ENCODE measurements around the gene TTC24. TPM values are rescaled to one million over a fixed set of nuclear protein-coding genes. Genes with fewer than 3 reads are reported as not detected.

TTC24 gene
- total and polyA plus RNA-seq, 2 experiments from 2014 or later: not detected

- TF ChIP-seq ZNF462 (CRISPR knock-in tag; IDR thresholded peaks at IDR 0.05): no peak
- no peak for TF ChIP-seq NANOG (IDR thresholded peaks at IDR 0.05; ENCODE audit: borderline replicate concordance)
- TF ChIP-seq ETS1 (IDR thresholded peaks at IDR 0.05): no peak
- TF ChIP-seq ZNF331 (CRISPR knock-in tag; IDR thresholded peaks at IDR 0.05; ENCODE audit: low read depth): no peak
- TF ChIP-seq POLR2AphosphoS5 (IDR thresholded peaks at IDR 0.05; ENCODE audit: low read depth): no peak
- TF ChIP-seq JUNB (IDR thresholded peaks at IDR 0.05; ENCODE audit: unreplicated experiment): no peak
- TF ChIP-seq, protein P1, sequence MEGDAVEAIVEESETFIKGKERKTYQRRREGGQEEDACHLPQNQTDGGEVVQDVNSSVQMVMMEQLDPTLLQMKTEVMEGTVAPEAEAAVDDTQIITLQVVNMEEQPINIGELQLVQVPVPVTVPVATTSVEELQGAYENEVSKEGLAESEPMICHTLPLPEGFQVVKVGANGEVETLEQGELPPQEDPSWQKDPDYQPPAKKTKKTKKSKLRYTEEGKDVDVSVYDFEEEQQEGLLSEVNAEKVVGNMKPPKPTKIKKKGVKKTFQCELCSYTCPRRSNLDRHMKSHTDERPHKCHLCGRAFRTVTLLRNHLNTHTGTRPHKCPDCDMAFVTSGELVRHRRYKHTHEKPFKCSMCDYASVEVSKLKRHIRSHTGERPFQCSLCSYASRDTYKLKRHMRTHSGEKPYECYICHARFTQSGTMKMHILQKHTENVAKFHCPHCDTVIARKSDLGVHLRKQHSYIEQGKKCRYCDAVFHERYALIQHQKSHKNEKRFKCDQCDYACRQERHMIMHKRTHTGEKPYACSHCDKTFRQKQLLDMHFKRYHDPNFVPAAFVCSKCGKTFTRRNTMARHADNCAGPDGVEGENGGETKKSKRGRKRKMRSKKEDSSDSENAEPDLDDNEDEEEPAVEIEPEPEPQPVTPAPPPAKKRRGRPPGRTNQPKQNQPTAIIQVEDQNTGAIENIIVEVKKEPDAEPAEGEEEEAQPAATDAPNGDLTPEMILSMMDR (conservative IDR thresholded peaks at IDR 0.05; ENCODE audit: low read depth in 2 of 2): peak; percentile 87 to 95
- TF ChIP-seq ZNF114 (CRISPR knock-in tag; IDR thresholded peaks at IDR 0.05): no peak
- no peak for TF ChIP-seq EZH2 (IDR thresholded peaks at IDR 0.05; ENCODE audit: low read depth, unreplicated experiment)
- no peak for TF ChIP-seq STAT1 (IDR thresholded peaks at IDR 0.05; ENCODE audit: unreplicated experiment)
Observed at GRCh38 chr1:156627313-156627880, 47.9 kb downstream of the TTC24 start (continued).
